Ishikawa (cell line): ENCODE measurements around the gene SPRR1B.

Experiments used
- CEBPB ChIP-seq: IDR thresholded peaks from 2 replicates; pipeline ENCODE4 v1.6.1; 2012
- CREB1 ChIP-seq: IDR thresholded peaks from 2 replicates; pipeline ENCODE4 v1.6.1; 2012; ENCODE audit warnings: low read depth
- EGR1 ChIP-seq: IDR thresholded peaks from 2 replicates; pipeline ENCODE4 v1.6.1; 2012
- EP300 ChIP-seq: IDR thresholded peaks from 2 replicates; pipeline ENCODE4 v1.6.1; 2012; ENCODE audit warnings: borderline replicate concordance
- FOXM1 ChIP-seq: IDR thresholded peaks from 2 replicates; pipeline ENCODE4 v1.6.1; 2012; ENCODE audit warnings: low read depth, borderline replicate concordance
- MAX ChIP-seq: IDR thresholded peaks from 2 replicates; pipeline ENCODE4 v1.6.1; 2012
- NFIC ChIP-seq: IDR thresholded peaks from 2 replicates; pipeline ENCODE4 v1.6.1; 2012
- RAD21 ChIP-seq: IDR thresholded peaks from 2 replicates; pipeline ENCODE4 v1.6.1; 2012; ENCODE audit warnings: low read depth
- REST ChIP-seq: IDR thresholded peaks from 2 replicates; pipeline ENCODE4 v1.6.1; 2012; ENCODE audit warnings: low read depth, mild to moderate bottlenecking
- TAF1 ChIP-seq: IDR thresholded peaks from 2 replicates; pipeline ENCODE4 v1.6.1; 2012; ENCODE audit warnings: low read depth, mild to moderate bottlenecking
- TCF12 ChIP-seq: IDR thresholded peaks from 2 replicates; pipeline ENCODE4 v1.6.1; 2012; ENCODE audit warnings: low read depth
- TEAD4 ChIP-seq: IDR thresholded peaks from 2 replicates; pipeline ENCODE4 v1.6.1; 2012
- USF1 ChIP-seq: IDR thresholded peaks from 2 replicates; pipeline ENCODE4 v1.6.1; 2012
- YY1 ChIP-seq: IDR thresholded peaks from 2 replicates; pipeline ENCODE4 v1.6.1; 2012; ENCODE audit warnings: low read depth
- ZBTB7A ChIP-seq: IDR thresholded peaks from 2 replicates; pipeline ENCODE4 v1.6.1; 2012; ENCODE audit warnings: low read depth

Gene SPRR1B

GRCh38 chr1:153023109-153023508, 7.9 kb upstream of the SPRR1B start:
- no peak for TF ChIP-seq ZBTB7A
- TF ChIP-seq FOXM1: no peak
- no peak for TF ChIP-seq USF1
- TF ChIP-seq CREB1: no peak
- TF ChIP-seq REST: no peak
- TF ChIP-seq TCF12: no peak
- TF ChIP-seq EP300: no peak
- no peak for TF ChIP-seq EGR1
- no peak for TF ChIP-seq MAX

- no peak for TF ChIP-seq RAD21
- no peak for TF ChIP-seq ZBTB7A
- TF ChIP-seq TEAD4: no peak
- no peak for TF ChIP-seq YY1
- TF ChIP-seq TAF1: no peak
- no peak for TF ChIP-seq EGR1
- no peak for TF ChIP-seq CREB1
- TF ChIP-seq TCF12: no peak
- TF ChIP-seq CEBPB: no peak
- TF ChIP-seq EP300: no peak
- TF ChIP-seq FOXM1: no peak
- no peak for TF ChIP-seq MAX
- no peak for TF ChIP-seq NFIC
- no peak for TF ChIP-seq USF1
- no peak for TF ChIP-seq REST
These were observed 6.6 kb upstream of the SPRR1B start for GRCh38 chr1:153024413-153024812.

GRCh38 chr1:153025797-153026196, 5.2 kb upstream of the SPRR1B start:
- TF ChIP-seq EP300 (no peak), TAF1 (no peak), YY1 (no peak), CREB1 (no peak), EGR1 (no peak), REST (no peak), NFIC (no peak), TEAD4 (no peak), CEBPB (no peak), ZBTB7A (no peak)

GRCh38 chr1:153028766-153029165, 2.2 kb upstream of the SPRR1B start:
- TF ChIP-seq USF1: no peak
- no peak for TF ChIP-seq NFIC
- no peak for TF ChIP-seq TCF12
- no peak for TF ChIP-seq ZBTB7A
- TF ChIP-seq TAF1: no peak
- TF ChIP-seq REST: no peak
- no peak for TF ChIP-seq TEAD4
- no peak for TF ChIP-seq EGR1
- no peak for TF ChIP-seq MAX
- TF ChIP-seq EP300: no peak
- no peak for TF ChIP-seq CEBPB
- TF ChIP-seq FOXM1: no peak
- no peak for TF ChIP-seq YY1
